ENCODE results near the gene PRR23E. TPM values are rescaled to one million over a fixed set of nuclear protein-coding genes. Genes with fewer than 3 reads are reported as not detected.

PRR23E gene
- total RNA-seq, 2 donors from 2014 or later, result not detected

DNA sequence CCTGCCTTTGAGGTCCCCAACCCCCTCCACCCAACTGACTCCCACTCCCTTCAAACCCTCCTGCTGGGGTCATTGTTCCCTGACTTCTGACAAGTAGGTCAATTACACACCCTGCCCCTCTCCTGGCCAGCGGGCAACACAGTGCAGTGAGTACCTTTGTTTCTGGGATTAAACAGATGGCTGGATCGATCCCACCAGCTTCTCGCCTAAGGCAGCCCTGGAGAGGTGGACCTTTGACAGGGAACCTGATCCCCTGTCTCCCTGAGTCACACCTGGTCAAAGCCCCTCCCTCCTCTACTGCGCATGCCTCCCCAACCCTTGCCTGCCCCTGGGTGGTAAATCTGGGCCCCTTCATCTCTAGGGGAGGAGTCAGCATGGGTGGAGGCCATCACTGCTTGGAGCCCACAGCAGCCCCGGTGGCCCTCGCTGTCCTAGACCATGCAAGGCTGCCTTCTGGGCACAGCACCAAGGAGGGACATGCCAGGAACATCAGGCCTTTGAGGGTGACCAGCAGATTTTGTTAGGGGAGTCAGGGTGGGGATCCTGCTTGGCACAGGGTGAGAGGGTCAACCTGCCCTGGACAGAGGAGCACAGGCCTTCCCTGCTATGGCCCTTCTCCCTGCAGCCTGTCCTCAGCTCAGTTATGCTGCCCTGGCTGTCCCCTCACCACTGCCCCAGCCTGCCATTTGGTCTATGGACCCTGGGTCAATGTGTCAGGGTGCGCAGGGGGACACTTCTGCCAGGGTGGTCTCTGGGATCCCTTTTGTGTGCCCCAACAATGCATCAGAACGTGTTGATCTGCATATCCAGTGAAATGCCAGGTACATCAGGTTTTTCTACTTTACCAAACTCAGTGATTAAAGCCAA lies 9.8 kb upstream of the PRR23E start:
- Histone ChIP-seq H3K27me3 (ENCODE audit: control insufficient read depth, insufficient read depth, low read length, poor library complexity, severe bottlenecking) (no peaks in the 10 kb centered on the region), H3K9me3 (ENCODE audit: control insufficient read depth, low read length) (peaks cover 9% of the 10 kb centered on the region), H3K36me3 (ENCODE audit: control insufficient read depth, insufficient read depth, low read length) (no peaks in the 10 kb centered on the region), H3K4me1 (ENCODE audit: control insufficient read depth, insufficient read depth, low read length) (no peaks in the 10 kb centered on the region), H3K27ac (ENCODE audit: low read depth, low read length) (peak overlapping the region; percentile 68), H3K4me3 (ENCODE audit: low read length) (no peak overlapping the region), H3K9ac (ENCODE audit: extremely low read depth, low read length, poor library complexity, severe bottlenecking) (no peak overlapping the region)
- H3K4me1 Mint-ChIP-seq, result peaks cover 4% of the 10 kb centered on the region
- peaks cover 6% of the 10 kb centered on the region for H3K9me3 Mint-ChIP-seq
- no peak overlapping the region for H3K4me3 Mint-ChIP-seq
- TF ChIP-seq, protein P1, sequence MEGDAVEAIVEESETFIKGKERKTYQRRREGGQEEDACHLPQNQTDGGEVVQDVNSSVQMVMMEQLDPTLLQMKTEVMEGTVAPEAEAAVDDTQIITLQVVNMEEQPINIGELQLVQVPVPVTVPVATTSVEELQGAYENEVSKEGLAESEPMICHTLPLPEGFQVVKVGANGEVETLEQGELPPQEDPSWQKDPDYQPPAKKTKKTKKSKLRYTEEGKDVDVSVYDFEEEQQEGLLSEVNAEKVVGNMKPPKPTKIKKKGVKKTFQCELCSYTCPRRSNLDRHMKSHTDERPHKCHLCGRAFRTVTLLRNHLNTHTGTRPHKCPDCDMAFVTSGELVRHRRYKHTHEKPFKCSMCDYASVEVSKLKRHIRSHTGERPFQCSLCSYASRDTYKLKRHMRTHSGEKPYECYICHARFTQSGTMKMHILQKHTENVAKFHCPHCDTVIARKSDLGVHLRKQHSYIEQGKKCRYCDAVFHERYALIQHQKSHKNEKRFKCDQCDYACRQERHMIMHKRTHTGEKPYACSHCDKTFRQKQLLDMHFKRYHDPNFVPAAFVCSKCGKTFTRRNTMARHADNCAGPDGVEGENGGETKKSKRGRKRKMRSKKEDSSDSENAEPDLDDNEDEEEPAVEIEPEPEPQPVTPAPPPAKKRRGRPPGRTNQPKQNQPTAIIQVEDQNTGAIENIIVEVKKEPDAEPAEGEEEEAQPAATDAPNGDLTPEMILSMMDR (conservative IDR thresholded peaks at IDR 0.05), result no peak
- DNase-seq, result peak; percentile 71
- no peaks in the 10 kb centered on the region for H3K27me3 Mint-ChIP-seq (ENCODE audit: insufficient read depth)
- no peaks in the 10 kb centered on the region for H3K36me3 Mint-ChIP-seq (ENCODE audit: low read depth)
- no peak overlapping the region for H3K27ac Mint-ChIP-seq
- 89 to 92% methylated on average over 5 to 8 of the region's 8 CpGs for WGBS, 2 experiments (ENCODE audit: insufficient coverage in 1 of 2, insufficient read length in 1 of 2)

DNA sequence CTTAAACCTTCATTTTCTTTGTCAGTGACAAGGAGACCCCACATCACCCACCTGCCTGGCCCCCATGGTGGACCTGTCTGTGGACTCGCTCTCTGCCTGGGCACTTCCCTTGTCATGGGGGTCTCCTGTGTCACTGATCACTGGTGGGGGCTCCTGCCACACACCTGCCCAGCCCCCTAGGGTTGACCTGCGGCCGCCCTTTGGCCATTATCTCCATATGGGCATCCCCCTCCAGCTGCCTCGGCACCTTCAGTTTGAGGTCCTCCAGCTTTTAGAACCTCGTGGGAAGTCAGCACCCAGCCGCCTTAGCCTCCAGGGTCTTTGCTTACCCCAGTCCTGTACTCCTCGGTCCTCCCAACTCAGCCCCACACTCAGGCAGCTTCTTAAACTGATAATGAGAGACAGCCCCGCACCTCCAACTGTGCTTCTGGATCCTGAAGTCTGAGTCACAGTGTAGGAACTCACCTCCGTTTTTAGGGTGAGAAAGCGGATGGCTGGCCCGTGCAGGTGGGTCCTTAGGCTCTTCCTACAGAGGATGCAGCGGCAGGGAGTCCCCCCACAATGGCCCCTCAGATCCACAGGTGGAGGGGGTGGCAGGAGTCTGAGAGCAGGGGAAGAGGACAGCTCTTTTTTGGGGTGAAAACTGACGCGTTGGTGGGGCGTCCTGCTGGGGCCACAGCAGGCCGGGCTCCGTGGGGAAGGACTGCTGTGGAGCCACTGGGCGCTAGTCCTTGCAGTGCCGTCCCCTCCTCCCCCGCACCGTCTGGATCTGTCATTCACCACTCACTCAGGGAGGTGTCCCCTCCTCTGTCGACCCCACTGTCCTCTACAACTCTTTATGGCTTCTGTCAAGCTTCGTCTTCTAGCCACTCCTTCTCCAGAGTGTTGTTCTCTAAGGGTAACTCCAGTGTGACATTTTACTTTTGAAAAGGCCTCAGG lies 8.7 kb upstream of the PRR23E start:
- TF ChIP-seq, protein P1 (conservative IDR thresholded peaks at IDR 0.05), result no peak
- WGBS, 2 experiments (ENCODE audit: insufficient coverage in 1 of 2, insufficient read length in 1 of 2), result 89 to 90% methylated on average over 12 to 23 of the region's 23 CpGs

DNA sequence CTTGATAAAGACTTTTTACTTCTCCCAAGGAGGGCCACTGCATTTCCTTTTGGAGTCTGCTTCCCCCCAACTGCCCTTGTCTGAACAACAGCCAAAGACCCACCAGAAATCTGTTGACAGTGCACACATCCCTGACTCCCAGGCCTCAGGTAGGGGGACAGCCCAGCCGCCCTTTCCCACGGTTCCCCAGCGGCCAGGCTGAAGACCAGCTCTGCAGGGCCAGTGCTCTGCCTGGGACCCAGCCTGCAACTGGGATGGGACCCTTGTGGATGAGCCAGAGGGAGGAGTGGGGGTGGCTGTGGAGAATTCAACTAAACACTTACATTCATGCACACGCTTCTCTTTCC lies 8.1 kb upstream of the PRR23E start:
- Mint-ChIP-seq H3K27ac (no peak overlapping the region), H3K27me3 (ENCODE audit: insufficient read depth) (no peaks in the 10 kb centered on the region), H3K4me3 (no peak overlapping the region), H3K4me1 (peaks cover 4% of the 10 kb centered on the region), H3K36me3 (ENCODE audit: low read depth) (no peaks in the 10 kb centered on the region), H3K9me3 (peaks cover 5% of the 10 kb centered on the region)
- DNase-seq, result no peak
- TF ChIP-seq, protein P1 (conservative IDR thresholded peaks at IDR 0.05), result no peak
- H3K27me3 ChIP-seq (ENCODE audit: control insufficient read depth, insufficient read depth, low read length, poor library complexity, severe bottlenecking), result no peaks in the 10 kb centered on the region
- H3K9ac ChIP-seq (ENCODE audit: extremely low read depth, low read length, poor library complexity, severe bottlenecking), result no peak overlapping the region
- WGBS, 2 experiments (ENCODE audit: insufficient coverage in 1 of 2, insufficient read length in 1 of 2), result 91 to 94% methylated on average over 3 to 4 of the region's 4 CpGs
- no peaks in the 10 kb centered on the region for H3K36me3 ChIP-seq (ENCODE audit: control insufficient read depth, insufficient read depth, low read length)
- H3K4me1 ChIP-seq (ENCODE audit: control insufficient read depth, insufficient read depth, low read length), result no peaks in the 10 kb centered on the region
- H3K4me3 ChIP-seq (ENCODE audit: low read length), result no peak overlapping the region
- peaks cover 7% of the 10 kb centered on the region for H3K9me3 ChIP-seq (ENCODE audit: control insufficient read depth, low read length)
- H3K27ac ChIP-seq (ENCODE audit: low read depth, low read length), result no peak overlapping the region

More for the DNA sequence above, 8.7 kb upstream of the PRR23E start:
- Mint-ChIP-seq H3K36me3 (ENCODE audit: low read depth) (no peaks in the 10 kb centered on the region), H3K27me3 (ENCODE audit: insufficient read depth) (no peaks in the 10 kb centered on the region), H3K27ac (no peak overlapping the region), H3K9me3 (peaks cover 5% of the 10 kb centered on the region), H3K4me3 (no peak overlapping the region), H3K4me1 (peaks cover 4% of the 10 kb centered on the region)
- Histone ChIP-seq H3K36me3 (ENCODE audit: control insufficient read depth, insufficient read depth, low read length) (no peaks in the 10 kb centered on the region), H3K27me3 (ENCODE audit: control insufficient read depth, insufficient read depth, low read length, poor library complexity, severe bottlenecking) (no peaks in the 10 kb centered on the region), H3K4me3 (ENCODE audit: low read length) (no peak overlapping the region), H3K9ac (ENCODE audit: extremely low read depth, low read length, poor library complexity, severe bottlenecking) (no peak overlapping the region), H3K4me1 (ENCODE audit: control insufficient read depth, insufficient read depth, low read length) (no peaks in the 10 kb centered on the region), H3K27ac (ENCODE audit: low read depth, low read length) (no peak overlapping the region), H3K9me3 (ENCODE audit: control insufficient read depth, low read length) (peaks cover 11% of the 10 kb centered on the region)
- no peak for DNase-seq

All from endodermal cell (in vitro differentiated cells).